ENCODE results near the gene ARF1.
A peak's percentile ranks its signal among the peaks of the same experiment; 100 is the strongest.

ARF1 gene

GRCh38 chr1:228050571-228051231 lies 31.8 kb upstream of the ARF1 start:
- no peak for DNase-seq

DNA sequence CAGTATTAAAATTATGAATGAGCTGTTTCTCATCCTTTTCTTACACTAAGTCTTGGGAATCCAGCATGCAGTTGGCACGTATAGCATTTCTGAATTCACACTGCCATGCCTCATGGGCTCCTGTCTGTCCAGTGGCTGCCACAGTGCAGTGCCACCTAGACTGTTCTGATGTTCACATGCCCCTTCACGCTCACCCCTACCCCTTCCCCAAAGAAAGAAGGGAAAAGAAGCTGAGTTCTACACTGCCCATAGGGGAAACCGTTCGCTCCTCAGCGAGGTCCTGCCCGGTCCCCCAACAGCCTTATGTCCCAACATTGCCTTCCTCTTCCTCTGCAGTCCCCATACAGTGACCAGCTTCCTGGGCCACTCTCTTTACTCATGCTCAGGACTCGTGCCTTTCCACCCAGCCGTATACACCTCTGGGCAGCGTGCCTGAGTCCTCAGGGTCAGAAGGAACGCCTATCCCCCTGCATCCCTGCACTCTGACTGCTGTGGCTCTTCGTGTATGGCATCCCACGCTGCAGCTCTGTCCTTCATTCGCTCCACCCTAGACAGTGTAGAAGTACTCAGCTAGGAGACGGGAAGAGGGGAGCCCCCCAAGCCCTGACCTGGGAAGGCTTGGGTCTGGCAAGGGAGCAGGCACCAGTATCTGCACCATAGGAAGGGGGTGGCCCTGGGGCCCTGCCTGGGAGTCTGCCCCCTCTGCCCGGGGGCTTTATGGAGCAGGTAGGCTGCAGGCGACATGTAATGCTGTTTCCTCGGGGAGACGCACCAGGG lies 24.1 kb upstream of the ARF1 start:
- no peak for DNase-seq

- DNase-seq = peak; percentile 15 to 26
Measured at GRCh38 chr1:228058949-228059633, 23.4 kb upstream of the ARF1 start.

GRCh38 chr1:228059634-228060457 lies 22.7 kb upstream of the ARF1 start:
- peak; percentile 54 to 81 for DNase-seq

- DNase-seq = no peak
Measured at GRCh38 chr1:228060458-228061190, 21.9 kb upstream of the ARF1 start.

DNA sequence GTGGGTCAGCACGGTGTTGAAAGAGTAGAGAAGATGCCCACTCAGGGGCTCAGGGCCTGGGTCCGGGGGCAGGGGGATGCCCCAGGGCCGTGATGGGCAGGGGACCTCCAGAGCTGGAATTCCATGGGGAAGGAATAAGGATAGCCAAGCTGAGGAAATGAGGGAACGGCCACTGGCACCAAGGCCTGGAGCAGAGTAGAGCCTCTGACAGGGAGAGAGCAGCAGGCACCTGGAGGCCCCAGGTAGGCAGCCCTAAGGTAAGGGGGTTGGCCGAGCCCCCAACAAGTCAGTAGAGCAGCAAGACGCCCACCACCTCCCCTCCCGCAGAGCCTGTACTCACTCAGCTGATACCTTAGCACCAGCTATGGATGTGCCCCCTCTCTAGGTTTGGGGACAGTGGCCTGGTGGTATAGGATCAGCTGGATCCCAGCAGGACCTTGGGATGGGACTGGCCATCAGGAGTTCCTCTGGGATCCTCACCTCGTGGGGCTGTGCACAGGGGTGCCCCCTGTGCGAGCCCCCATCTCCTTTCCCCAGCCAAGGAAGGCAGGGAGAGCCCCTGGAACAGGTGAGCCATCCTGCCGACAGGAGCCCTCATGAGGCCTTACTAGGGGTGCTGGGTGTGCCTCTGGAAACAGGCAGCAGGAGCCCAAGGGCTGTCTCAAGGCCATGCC lies 21.0 kb upstream of the ARF1 start:
- DNase-seq = no peak

- no peak for DNase-seq
Measured at GRCh38 chr1:228062085-228062791, 20.3 kb upstream of the ARF1 start.

- no peak for DNase-seq
Measured at GRCh38 chr1:228062812-228063211, 19.7 kb upstream of the ARF1 start.

DNA sequence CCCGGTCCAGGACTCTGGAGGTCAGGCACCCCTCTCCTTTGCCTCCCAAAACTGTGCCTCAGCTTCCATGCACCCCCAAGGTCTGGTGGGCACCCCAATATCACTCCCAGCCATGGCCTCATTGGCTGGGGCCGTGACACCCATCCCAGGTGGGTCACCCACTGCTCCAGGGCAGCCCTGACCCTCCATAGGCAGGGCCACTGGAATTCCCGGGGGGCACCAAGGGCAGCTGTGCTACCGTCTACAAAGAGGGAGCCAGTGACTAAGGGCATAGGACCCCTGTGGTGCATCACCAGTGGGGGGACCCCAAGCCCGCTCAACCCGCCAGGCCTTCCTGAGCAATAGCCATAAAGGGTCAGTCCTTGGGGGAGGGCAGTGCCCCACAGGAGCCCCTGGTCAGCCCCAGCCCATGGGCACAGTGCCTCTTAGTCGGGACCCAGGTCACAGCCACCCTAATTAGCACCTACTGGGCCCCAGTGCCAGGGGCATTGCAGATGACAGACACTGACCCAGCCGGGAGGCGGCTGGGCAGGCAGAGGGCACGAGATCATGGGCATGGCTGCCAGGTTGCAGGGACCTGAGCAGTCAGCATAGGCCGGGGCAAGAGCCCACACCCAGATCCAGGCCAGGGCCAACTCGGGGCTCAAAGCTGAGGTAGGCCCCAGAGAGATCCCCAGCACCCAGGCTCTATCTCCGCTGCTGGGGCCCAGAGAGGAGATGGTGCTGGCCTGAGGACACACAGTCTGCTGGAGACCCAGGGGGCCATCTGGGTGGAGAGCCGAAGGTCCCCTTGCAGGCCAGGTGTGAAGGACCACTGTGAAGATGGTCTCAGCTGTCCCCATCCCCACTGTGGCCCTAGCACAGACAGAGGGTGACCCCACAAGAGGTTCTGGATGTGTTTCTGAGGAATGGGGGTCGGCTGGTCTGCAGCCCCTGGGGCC lies 19.0 kb upstream of the ARF1 start:
- no peak for DNase-seq

DNA sequence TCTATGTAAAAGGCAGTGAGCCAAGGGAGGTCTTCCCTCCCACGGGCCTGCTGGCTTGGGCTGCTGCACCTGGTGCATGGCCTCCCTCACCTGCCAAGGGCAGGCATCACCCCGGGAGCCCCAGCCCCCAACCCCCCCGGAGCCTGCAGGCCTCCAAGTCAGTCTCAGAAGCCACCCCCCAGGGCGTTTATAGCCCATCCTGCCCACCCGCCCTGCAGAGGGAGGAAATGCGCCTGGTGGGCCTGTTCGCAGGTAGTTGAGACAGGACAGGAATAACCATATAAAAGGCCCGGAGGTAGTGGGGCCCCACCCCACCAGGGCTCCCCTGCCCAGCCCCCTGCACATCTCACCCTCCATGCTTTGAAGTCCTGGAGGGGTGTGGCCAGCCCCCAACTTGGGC lies 18.2 kb upstream of the ARF1 start:
- DNase-seq = no peak

GRCh38 chr1:228064741-228065542 lies 17.6 kb upstream of the ARF1 start:
- no peak for DNase-seq

DNA sequence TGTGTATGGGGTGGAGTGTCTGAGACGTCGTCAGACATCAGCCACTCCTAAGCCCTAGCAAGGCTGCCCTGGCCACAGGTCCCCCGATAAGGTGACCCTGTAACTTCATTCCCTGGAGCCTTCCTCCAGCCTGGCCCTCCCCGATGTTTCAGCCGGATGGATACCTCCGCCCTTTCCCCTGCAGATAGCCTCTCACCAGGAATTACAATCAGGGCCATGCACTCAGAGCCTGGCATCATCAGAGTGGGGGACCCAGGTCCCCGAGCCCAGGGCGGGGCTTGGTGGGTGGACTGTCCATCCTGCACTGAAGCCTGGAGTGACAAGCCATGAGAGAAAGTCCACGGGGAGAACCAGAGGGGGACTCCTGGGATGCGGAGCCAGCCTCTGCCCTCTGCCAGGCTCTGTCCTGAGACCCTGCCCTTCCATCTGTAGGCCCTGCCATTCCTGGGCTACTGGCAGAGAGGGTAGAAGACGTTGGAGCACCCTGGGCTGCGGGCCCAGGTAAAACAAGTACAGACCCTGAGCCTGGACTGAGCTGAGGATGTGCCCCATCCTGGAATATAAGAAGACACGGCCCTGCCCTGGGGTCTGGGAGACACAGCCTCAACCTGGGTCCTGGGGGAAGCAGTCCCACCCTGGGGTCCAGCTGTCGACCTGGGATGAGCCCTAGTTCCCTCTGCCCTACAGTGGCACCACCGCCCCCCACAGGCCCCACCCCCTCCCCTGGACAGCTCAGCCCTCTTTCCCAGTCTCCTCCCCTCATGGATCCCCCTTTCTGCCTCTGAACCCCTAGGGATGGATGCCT lies 16.8 kb upstream of the ARF1 start:
- DNase-seq = no peak

DNA sequence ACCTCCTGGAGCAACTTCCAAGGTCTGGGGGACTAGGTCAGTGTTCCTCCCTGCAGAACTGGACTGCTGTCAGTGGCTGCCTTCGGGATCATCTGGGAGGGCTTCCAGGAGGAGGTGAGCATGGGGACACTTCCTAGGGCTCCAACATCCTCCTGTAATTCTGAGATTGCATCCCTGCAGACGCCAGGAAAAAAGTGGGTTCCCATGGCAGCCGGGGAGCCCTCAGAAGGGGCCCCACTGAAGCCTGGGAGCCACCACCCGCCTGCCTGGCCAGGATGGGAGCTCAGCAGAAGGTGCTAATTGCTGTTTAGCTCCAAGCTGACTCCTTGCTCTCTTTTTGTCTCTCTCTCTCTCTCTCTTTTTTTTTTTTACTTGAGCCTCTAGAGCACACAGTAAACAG lies 16.1 kb upstream of the ARF1 start:
- DNase-seq = no peak

GRCh38 chr1:228066891-228067654 lies 15.4 kb upstream of the ARF1 start:
- DNase-seq = no peak

- DNase-seq = no peak
Measured at GRCh38 chr1:228068359-228068758, 14.1 kb upstream of the ARF1 start.

GRCh38 chr1:228070173-228070572 lies 12.3 kb upstream of the ARF1 start:
- DNase-seq = no peak

DNA sequence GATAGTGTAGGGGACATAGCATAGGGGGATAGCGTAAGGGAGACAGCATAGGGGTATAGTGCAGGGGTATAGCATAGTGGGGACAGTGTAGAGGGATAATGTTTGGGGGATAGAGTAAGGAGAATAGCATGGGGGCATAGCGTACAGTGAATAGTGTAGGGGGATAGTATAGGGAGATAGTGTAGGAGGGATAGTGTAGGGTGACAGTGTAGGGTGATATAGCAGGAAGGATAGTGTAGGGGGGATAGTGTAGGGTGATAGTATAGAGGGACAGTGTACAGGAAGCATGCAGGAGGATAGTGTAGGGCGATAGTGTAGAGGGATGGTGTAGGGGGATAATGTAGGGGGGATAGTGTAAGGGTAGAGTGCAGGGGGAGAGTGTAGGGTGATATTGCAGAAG lies 11.7 kb upstream of the ARF1 start:
- DNase-seq = no peak

All from stimulated activated CD4-positive, alpha-beta T cell treated with anti-CD3 and anti-CD28 coated beads, Interleukin-2, amount 100 ng/mL, for 48 hours (primary cell).